Astrocyte of the spinal cord (primary cell): ENCODE data around the gene CUL1.
A peak's percentile ranks its signal among the peaks of the same experiment; 100 is the strongest.
"Not testable (repeated sequence)": the region's sequence is repeated elsewhere in the genome, so short reads cannot be mapped to it uniquely, and the experiment has no call there.

ENCODE experiments used
- DNase-seq: peaks from one replicate; pipeline ENCODE4 v3.0.0; 2011; ENCODE audit warnings: low read depth, low spot score
- H3K4me3 ChIP-seq: 2 replicates; pipeline ENCODE4 v1.5.1; 2011; ENCODE audit warnings: low read depth, mild to moderate bottlenecking, low read length, moderate library complexity
- CTCF ChIP-seq: IDR thresholded peaks from 2 replicates; pipeline ENCODE4 v1.5.1; 2012; ENCODE audit warnings: low read depth, mild to moderate bottlenecking, low read length, inconsistent platforms
- in situ Hi-C: cut with HindIII; loops from 2 replicates; pipeline ENCODE4 v1.10.0; 2017; ENCODE audit warnings: low sequenced_read_pairs

CUL1 gene

DNA sequence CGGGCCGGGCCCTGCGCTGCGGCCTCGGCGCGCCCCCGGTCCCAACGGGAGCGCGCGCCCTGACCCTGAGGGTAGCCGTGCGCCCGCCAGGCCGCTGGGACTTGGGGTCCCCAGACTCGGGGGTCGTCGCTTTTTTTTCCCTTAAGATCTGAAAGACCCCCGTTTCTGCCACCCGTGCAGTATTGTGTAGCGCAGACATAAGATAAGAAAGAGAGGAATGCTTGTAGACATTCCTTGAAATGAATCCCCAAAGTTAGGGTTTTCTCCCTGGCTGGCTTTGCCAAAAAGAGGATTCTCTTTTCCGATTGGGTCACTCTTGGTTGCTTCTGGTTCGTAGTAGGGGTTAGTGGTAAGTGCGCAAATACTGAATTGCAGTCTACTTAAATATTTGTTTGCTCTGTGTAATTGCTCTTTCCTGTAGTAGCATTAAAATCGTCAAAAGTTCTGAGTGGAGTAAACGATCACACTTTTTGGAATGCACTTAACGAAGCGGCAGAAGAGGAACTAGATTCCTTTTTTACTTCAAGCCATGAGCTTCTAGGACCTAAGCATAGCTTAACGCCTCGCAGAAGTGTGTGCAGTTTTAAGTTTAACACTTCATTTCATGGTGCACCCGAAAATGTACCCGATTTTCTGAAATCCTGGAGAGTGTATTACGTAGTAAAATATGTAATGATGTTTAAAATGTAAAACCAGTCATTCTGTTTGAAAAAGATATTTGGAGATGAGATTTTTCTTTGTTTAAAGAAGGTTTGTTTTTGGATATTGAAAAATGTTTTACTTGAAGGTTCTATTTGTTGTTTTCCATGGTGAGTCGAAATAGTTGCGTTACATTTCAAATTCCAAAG lies 1.3 kb downstream of the CUL1 start:
- peak; percentile 38 for DNase-seq
- H3K4me3 ChIP-seq: peak overlapping the region; percentile 73
- TF ChIP-seq CTCF: no peak
- in situ Hi-C loops: no loop called here

GRCh38 chr7:148700661-148701064 lies 2.0 kb downstream of the CUL1 start:
- H3K4me3 ChIP-seq: peak overlapping the region; percentile 73
- in situ Hi-C loops: no loop called here
- TF ChIP-seq CTCF: no peak
- peak; percentile 53 for DNase-seq

GRCh38 chr7:148701414-148701813 lies 2.7 kb downstream of the CUL1 start:
- in situ Hi-C loops: no loop called here
- no peak for TF ChIP-seq CTCF
- no peak overlapping the region for H3K4me3 ChIP-seq
- DNase-seq: no peak

DNA sequence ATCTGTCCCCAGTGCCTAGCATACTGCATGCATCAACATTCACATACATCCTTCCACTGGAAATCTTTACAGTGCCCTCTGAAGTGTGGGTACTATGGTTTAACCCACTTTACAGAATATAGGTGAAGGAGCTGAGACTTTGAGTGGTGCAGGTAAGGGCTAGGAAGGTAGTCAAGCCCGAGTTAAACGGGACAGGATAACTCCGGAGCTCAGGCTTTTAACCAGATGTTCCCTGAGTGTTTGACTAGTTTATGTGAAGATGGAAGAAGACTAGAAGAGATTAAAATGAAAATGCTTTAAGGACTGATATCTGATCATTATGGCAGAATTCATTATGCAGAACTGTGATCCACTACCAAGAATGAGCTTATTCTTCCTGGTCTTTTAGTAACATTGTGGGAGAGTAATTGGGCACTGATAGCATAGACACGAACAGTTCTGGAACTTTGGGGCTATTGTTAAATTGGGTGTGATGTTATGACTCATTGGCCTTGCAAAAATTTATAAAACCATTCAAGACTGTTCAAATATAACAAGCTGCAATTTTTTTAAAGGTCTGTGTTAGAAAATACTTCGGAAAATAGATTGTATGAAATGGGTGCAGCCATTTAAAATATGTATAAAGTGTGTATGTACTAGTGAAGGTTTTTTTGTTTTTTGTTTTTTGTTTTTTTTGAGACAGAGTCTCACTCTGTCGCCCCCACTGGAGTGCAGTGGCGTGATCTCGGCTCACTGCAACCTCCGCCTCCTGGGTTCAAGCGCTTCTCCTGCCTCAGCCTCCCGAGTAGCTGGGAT lies 4.4 kb downstream of the CUL1 start:
- TF ChIP-seq CTCF: no peak
- no peak overlapping the region for H3K4me3 ChIP-seq
- no peak for DNase-seq
- in situ Hi-C loops: no loop called here

DNA sequence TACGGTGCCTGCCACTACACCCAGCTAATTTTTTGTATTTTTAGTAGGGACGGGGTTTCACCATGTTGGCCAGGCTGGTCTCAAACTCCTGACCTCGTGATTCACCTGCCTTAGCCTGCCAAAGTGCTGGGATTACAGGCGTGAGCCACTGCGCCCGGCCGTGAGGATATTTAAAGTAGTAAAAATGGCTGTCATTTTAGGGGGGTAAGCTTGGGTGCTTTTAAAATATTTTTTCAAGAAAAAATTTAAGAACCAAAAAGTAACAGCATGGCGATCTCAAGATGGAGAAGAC lies 4.9 kb downstream of the CUL1 start:
- H3K4me3 ChIP-seq, in situ Hi-C loops, DNase-seq: not testable (repeated sequence)

GRCh38 chr7:148704189-148704588 lies 5.5 kb downstream of the CUL1 start:
- TF ChIP-seq CTCF: no peak
- H3K4me3 ChIP-seq: no peak overlapping the region
- in situ Hi-C loops: no loop called here
- DNase-seq: no peak

DNA sequence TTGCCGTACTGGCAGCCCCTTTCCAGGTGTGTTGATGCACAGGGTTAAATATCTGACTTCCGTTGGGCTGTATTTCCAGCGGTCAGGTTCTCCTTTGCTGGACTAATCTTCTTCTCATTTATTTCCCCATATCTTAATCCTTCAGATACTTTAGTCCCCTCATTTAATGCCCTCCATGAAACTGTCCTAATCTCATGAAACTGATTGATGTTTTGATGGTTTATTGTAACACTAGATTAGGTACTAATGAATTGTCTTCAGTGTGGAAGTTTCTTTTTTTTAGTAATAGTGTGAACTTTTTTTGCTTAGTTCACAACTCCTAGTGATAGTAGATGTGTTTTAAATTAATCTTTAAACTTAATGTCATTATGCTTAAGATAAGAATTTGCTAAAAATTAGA lies 6.3 kb downstream of the CUL1 start:
- TF ChIP-seq CTCF: no peak
- no peak overlapping the region for H3K4me3 ChIP-seq
- in situ Hi-C loops: no loop called here
- no peak for DNase-seq
